Esophagus muscularis mucosa (tissue), 3 donors: ENCODE measurements around the gene ZNF154.

Source experiments
- CTCF ChIP-seq, 3 experiments: fragments of 200-600 bp in 2 of 3; fragments of 450-650 bp in 1 of 3; sonication (generic) in 2 of 3; IDR thresholded peaks; one replicate each; pipeline ENCODE4 v1.5.1; 2017 to 2019; ENCODE audit warnings: antibody characterized with exemption in 3 of 3, mild to moderate bottlenecking in 2 of 3, moderate library complexity in 1 of 3
- EP300 ChIP-seq: sonication (generic); formaldehyde crosslinking; IDR thresholded peaks from one replicate; pipeline ENCODE4 v1.6.1; 2017; ENCODE audit warnings: antibody characterized with exemption

GRCh38 chr19:57701625-57702024, 7.4 kb downstream of the ZNF154 start:
- TF ChIP-seq CTCF (IDR thresholded peaks at IDR 0.05) = no peak
- no peak for TF ChIP-seq EP300
